Left ventricle myocardium superior (tissue), 1 donor: Measurements from ENCODE around the gene ELAVL3. TPM values are rescaled to one million over a fixed set of nuclear protein-coding genes. Genes with fewer than 3 reads are reported as not detected.
A peak's percentile ranks its signal among the peaks of the same experiment; 100 is the strongest.
"Not testable (repeated sequence)": the region's sequence is repeated elsewhere in the genome, so short reads cannot be mapped to it uniquely, and the experiment has no call there.

Experiments used
- ATAC-seq: fragments of 200-7000 bp; cut with Tn5 transposase; one replicate; pipeline ENCODE4 v1.9.1; 2020; ENCODE audit warnings: mild to moderate bottlenecking, moderate library complexity
- DNase-seq: peaks from one replicate; pipeline ENCODE4 v3.0.0-alpha.2; 2020
- intact Hi-C: fragments of 100-400 bp; cut with micrococcal nuclease; formaldehyde crosslinking; loops from one replicate; pipeline ENCODE4 v1.11.0; 2022
- total RNA-seq: library from RNA; stranded (reverse); fragmentation: NEBNext Ultra II Directional; extraction: Animal tissue kit (Norgen Biotek cat#: 25700); gene quantifications from one replicate; pipeline ENCODE4 v1.2.1, GENCODE V29; 2021
- donor health status: DM: no; HTN: yes; CAD: no; lungs with severe emphysema.

ELAVL3 gene
- total RNA-seq, 1 donor from 2014 or later = 0.84 TPM

DNA sequence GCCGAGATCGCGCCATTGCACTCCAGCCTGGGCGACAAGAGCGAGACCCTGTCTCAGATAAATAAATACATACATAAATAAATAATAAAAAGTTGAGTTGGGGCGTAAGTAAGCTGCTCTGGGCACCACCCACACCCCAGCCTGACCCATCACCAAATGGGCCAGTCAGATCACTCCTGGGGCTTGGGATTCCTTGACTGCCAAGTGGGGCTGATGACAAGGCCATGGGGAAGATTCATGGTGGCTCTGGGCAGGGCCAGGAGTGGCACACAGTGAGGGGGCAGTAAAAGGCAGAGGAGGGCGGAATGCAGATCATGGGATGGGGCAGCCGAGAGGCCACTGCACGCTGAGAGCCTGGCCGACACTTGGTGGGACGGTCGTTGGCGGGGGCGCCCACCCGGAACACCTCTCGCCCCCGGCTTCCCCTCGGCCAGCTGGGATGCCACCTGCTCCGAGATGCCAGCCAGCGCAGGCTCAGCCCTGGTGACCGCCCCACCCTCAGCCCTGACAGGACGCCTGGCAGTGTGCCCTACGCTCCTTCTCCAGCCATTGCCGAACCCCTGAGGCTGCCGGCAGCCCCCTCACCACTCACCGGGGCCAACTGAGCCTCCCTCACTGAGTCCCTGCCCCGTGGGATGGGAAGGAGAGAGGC lies 13.9 kb upstream of the ELAVL3 start:
- no peak for DNase-seq
- intact Hi-C loops = no loop called here
- no peak for ATAC-seq

DNA sequence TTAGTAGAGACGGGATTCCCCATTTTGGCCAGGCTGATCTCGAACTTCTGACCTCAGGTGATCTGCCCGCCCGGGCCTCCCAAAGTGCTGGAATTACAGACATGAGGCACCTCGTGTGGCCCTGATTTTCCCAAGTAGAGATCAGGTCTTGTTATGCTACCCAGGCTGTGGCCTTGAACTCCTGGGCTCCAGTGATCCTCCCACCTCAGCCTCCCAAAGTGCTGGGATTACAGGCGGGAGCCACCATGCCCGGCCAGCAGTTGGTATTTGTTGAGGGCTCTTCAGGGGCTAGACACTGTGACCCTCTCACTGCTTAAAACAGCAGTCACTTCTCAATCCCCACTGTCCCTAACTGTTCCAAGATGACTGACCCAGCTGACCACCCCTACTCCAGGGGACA lies 8.5 kb upstream of the ELAVL3 start:
- ATAC-seq = no peak
- intact Hi-C loops = no loop called here
- no peak for DNase-seq

DNA sequence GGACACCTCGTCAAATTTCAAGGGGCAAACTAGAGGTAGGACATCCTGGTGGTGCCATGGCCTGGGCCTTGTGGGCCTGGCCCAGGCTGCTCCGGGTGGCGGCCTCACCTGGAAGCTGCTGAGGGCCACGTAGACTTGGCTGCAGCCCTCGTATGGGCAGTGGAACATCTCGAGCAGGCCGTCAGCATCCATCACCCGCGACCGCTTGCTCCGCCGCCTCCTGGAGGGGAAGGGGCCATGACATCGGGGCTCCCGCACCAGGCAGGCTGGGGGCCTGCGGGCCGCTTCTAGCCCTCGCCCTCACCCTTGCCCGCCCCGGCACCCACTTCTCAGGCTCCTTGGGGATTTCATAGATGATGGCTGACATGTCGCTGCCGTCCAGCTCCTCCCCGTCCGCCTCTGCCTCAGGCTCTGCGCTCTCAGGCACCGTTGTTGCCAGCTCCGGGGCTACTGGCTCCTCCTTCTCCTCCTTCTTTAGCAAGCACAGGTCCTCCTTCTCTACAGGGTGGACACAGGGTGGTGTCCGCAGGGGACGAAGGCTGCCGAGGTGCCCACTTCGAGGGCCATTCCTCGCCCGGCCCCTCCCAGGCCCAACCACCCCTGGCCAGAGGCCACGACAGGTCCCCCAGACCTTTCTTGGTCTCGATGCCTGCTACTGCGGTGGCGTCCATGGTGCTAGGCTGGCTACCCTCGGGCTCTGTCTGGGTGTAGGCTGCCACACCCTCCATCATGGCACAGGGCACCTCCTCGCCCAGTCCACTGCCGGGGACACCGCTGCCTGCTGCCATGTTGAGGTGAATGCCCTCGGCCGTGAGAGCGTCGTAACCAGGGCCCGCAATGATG lies 6.0 kb upstream of the ELAVL3 start:
- no peak for DNase-seq
- intact Hi-C loops = no loop called here
- no peak for ATAC-seq

DNA sequence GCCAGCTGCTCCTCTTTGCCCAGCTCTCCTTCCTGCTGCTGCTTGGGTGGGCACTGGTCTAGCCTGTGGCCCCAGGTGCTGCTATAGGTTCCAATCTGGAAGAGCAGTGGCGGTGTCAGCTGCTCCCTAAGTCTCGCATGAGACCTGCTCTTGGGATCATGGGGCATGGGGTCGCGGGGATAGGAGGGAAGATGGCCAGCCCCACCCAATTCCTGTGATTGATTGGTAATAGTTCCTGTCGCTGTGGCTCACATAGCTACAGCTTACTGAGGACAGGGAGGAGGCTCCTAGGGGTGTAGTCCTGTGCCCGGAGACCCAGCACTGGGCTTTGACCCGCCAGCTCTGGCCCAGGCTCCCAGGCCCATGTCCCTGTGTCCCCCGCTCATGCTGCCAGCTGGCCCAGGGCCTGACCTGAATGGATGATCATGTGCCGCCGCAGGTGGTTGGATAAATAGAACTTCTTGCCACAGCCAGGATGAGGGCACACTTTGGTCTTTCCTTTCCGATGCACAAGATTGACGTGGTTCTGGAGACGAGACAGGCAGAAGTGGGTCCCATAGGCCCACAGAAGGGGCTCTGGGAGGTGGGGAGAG lies 4.5 kb upstream of the ELAVL3 start:
- intact Hi-C loops = no loop called here
- DNase-seq = no peak
- ATAC-seq = no peak

DNA sequence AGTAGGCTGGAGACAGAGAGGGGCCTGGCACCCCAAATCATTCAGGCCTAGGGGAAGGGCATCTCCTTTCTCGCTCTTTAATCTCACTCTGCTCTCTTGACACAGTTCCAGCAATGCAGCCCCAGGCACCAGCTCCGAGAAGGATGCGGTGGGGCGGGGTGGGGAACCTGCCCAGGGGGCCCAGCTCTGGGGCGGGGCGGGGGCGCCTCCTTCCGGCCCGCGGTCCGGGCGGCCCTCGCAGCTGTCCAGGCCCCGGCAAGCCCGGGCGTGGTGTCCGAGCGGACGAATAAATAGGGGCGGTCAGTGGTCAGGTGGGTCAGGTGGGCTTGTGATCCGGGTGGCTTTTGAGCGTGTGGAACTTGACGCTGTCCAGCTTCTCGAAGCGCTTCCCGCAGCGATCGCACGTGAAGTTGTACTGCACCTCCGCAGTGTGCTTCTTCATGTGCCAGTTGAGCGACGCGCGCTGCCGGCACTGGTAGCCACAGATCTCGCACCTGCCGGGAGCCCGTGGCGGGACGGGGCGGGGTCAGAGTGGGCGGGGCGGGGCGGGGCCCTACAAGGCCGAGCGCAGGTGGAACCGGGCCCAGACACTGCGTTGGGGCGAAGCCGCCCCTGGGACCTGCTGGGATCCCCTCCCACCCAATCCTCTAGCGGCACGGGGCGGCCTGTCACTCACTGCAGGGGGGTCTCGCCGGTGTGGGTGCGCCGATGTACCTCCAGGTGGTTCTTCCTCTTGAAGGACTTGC lies 2.7 kb upstream of the ELAVL3 start:
- intact Hi-C loops = no loop called here
- no peak for DNase-seq
- no peak for ATAC-seq

DNA sequence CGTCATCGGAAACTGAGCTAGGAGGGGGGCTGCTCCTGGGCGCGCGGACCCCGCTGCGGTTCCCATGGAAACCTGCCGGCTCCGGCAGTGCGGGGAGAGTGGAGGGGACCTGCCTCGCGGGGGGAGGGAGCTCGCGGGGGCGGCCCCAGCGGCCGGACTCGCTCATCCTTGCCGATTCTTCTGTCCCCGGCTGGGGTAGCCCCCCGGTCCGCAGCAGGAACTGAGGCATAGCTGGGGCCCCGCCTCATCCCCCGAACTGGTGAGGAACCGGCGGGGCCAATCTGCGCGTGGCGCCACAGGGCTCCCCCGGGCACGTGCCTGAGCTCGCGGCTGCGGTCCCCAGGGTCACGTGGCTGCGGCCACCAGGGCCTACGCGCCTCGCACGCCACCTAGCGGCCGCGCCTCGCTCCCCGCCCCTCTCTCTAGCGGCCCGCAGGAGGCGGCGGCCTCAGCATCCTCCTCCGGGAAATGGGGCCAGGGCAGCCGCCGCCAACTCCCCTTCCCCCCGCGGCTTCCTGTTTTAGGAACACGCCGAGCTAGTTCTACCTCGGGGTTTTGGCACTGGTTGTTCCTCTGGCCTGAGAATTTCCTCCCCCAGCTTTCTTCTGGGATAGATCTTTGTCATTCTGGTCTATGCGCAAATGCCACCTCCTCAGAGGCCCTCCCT lies 1.7 kb upstream of the ELAVL3 start:
- intact Hi-C loops = no loop called here
- ATAC-seq (peak; percentile 91), DNase-seq (peak; percentile 92)

DNA sequence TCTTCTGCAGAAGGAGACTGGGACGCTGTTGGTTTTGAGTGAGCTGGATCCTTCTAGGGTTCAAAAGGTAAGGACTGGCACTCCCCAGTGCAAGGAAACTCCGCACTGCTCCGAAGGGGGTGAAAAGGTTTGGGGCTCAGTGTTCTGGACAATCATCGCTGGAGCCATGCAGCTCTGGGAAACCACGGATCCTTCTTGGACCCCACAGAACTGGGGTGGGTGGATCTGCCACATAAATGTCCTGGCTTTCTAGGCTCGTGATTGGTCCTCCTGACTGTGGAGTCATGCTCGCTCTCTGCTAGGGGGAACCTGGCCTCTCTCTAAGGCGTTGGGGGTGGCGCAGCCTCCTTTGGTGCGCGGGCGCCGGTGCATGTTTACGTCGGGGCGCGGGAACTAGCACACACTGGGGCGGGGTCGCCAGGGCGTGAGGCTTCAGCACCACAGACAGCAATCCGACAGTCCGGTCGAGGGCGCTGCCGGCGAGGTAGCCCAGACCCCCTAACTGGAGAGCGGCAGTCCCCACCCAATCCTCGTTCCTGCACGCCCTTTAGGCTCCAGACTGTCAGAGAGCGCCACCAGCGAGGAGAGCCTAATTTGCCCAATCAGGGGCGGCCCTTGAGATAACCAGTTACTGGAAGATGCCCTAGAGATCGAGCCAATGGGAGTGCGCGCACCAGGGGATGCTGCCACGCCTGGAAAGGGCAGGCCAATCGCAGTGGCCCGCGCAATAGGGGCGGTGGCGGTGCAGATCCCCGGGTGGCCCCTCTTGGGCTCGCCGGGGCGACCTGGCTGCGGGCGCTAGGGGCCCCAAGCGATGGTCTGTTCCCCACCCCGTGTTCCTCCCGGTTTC lies 913 bp upstream of the ELAVL3 start:
- intact Hi-C loops = no loop called here
- ATAC-seq = peak; percentile 78

DNA sequence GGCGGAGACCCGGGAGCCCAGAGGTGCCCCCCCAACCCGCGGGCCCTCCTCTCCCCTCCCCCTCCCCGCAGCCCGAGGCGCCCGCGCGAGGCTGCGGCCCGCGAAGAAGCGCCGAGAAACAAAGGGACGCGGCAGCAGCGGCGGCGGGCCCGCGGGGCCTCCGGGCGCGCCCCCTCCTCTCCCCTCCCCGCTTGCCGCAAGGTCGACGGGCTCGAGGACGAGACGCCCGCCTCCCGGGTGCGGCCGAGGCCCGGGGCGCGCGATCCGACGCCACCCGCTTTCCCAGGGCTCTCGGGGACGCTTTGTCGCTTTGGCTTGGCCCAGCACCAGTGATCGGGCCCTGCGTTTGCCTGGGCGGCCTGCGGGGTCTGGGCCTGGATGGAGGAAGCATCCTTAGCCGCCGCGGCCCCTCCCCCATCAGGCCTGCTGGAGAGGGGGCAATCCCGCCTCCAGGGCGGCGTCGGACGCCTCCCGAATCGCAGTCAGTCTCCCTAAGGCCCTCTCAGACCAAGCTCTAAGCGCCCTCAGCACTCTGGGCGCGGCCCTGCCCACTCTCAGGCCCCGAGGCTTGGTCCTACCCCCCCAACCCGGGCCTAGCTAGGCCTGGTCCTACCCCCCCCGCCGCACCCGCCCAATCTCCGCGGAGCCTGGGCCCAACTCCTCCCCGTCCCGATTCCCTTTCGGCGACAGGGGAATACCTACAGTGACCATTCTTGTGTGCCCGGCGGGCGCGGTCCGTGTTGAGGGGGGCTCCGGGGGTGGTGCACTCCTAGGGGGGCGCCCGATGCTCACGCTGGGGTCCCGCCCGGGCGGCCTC lies 740 bp downstream of the ELAVL3 start:
- DNase-seq (no peak), ATAC-seq (no peak)
- intact Hi-C loops = no loop called here

More for the DNA sequence above, 913 bp upstream of the ELAVL3 start:
- DNase-seq = peak; percentile 80

DNA sequence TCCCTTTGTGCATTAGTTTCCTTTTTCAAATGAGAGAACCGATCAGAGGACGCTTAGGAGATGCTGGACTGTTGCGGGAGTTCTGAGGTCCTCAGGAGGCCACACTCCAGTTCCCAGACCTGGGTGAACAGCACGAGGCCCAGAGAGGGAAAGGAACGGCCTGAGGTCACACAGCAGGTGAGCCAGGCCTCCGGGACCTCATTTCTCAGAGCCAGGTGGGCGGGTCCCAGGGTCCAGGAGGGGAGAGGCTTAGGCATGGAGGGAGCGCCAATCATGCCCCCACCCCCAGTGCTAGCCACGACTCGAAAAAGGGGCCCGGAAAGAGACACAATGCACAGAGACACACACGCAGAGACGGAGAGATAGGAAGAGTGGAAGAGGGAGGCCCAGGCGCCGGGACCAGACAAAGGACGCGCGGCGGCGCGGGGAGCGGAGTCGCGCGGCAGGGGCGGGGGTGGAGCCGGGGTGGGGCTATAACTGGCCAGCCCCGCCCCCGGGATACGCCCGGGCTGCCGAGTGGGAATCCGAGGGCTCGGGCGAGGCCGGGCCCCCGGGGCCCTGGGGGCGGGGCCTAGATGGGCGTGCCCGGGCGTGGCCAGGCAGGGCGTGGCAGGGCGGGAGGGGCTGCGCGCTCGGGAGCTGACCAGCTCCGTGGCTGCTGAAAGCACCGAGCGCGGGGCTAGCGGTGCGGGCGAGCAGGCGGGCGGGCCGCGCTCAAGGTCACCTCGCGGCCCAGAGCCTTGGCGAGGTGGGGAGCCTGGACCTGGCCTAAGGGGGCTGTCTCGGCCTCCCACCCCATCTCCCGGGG lies 1.6 kb downstream of the ELAVL3 start:
- DNase-seq (peak; percentile 57), ATAC-seq (peak; percentile 12)
- intact Hi-C loops = no loop called here

DNA sequence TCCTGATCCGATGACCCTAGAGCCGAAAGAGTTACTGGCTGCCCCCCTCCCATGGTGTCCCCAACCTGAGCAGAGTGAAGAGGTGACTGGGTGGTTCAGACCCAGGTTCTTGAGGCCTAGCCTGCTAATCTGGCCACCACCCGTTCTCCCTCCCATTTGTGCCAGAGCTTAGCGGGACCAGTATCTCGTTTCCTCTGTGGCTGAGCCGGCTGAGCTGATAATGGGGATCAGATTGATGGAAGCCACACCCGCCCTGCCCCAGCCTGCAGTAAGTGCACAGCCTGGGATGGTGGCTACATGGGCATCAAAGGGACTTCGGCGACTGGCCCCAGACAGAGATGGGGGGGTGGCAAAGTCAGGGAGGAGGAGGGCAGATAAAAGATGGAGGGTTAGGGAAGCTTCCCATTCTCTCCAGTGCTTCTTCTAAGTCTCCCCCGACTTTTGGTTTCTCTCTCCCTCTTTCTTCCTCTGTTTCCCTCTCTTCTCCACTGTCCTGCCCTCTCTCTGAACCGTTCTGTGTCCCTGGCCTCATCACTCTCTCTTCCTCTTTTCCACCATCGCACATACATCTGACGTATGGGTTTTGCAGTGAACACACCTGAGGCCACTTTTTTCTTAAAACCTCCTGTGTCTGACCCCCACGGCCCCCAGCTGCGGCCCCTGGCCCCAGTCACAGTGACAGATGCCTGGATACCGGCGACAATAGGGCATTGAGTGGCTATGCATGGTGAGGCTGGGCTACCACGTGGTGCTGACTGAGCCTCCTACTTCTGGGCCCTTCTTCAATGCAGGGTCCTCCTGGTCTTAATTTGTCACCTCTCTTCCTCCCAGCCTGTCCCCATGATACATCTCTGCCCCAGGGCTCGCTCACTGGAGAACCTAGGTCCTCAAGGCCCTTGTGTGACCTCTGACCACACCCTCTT lies 2.4 kb downstream of the ELAVL3 start:
- intact Hi-C loops = no loop called here
- DNase-seq (no peak), ATAC-seq (no peak)

DNA sequence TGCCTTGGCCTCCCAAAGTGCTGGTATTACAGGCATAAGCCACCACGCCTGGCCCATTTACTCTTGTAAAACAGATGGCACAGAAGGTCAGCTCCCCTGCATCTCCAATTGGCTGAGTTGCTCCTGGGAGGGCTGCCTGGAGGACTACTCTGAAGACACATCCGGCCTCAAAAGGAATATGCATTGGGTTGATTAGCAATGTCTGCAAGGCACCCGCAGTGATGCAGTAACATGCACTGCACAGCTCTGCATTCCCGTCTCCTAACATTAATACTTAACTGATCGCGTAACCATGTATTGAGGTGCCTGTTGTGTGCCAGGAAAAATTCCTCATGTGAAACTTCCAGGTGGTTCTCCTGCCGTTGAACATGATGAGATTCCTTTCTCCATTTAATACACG lies 5.0 kb downstream of the ELAVL3 start:
- DNase-seq = no peak
- intact Hi-C loops = no loop called here

DNA sequence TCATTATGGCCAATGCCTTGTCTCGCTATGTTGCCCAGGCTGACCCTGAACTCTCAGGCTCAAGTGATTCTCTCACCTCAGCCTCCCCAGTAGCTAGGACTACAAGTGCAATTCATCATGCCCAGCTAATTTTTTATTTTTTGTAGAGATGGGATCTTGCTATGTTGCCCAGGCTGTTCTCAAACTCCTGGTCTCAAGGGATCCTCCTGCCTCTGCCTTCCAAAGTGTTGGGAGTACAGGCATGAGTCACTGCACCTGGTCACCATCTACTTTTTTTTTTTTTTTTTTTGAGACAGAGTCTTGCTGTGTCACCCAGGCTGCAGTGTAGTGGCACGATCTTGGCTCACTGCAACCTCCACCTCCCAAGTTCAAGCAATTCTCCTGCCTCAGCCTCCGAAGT lies 5.5 kb downstream of the ELAVL3 start:
- intact Hi-C loops, DNase-seq, ATAC-seq: not testable (repeated sequence)

More for the DNA sequence above, 5.0 kb downstream of the ELAVL3 start:
- no peak for ATAC-seq

DNA sequence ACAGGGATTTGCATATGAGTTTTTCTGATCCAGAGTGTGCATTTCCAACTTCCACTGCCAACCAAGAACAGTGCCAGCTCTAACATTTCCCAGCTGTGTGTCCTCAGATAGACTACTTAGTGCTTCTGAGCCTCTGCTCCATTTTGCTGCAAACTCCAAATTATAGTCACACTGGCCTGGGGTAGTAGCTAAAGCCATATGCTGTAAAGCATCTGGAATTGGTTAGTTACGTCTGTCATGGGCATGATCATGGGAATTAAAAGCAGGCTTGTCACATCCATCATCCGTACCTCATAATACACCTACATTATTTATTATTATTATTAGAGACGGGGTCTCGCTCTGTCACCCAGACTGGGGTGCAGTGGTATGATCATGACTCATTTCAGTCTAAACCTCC lies 7.1 kb downstream of the ELAVL3 start:
- ATAC-seq (no peak), DNase-seq (no peak)
- intact Hi-C loops = no loop called here

DNA sequence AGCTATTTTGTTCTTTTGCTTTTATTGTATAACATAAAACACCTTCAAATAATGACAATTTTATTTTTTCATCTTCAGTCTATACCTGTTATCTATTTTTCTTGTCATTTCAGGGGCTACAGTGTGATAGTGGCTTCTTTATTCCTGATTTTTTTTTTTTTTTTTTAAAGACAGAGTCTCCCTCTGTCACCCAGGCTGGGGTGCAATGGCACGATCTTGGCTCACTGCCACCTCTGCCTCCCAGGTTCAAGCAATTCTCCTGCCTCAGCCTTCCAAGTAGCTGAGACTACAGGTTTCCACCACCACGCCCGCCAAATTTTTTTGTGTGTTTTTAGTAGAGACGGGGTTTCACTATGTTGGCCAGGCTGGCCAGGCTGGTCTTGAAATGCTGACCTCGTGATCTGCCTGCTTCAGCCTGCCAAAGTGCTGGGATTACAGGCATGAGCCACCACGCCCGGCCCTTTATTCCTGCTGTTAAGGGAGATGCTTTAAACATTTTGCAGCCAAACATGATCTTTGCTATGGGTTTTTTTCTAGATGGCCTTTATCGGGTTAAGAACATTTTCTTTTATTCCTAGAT lies 12.5 kb downstream of the ELAVL3 start:
- DNase-seq, ATAC-seq, intact Hi-C loops: not testable (repeated sequence)

DNA sequence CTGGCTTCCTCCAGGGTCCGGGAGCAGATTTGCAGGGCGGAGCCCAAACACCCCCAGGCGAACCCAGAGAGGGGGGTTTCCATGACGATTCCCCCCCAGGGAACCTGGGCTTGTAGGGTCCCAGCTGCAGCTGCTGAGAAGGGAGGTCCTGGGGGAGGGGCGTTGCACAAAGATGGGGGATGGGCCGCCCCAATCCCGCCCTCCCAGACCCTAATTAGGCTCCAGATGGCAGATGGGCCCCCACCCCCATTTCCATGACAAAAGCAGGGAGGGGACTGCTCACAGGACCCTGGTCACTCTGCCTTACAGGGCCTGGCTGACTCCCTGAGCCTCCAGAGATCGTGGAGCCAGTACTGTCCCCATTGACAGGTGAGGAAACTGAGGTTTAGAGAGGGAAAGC lies 15.2 kb downstream of the ELAVL3 start:
- intact Hi-C loops = no loop called here
- DNase-seq = no peak
- ATAC-seq = no peak
